Loucy (cell line): Measurements from ENCODE around the gene TRPM5.

Experiments used
- CTCF ChIP-seq: fragments of 200-600 bp; sonication (generic); conservative IDR thresholded peaks from 2 replicates; pipeline ENCODE4 v1.5.1; 2014; ENCODE audit warnings: mild to moderate bottlenecking, antibody characterized with exemption, low read length
- EZH2phosphoT487 ChIP-seq: fragments of 200-600 bp; IDR thresholded peaks from 2 replicates; pipeline ENCODE4 v1.6.1; 2018; ENCODE audit warnings: antibody characterized with exemption, mild to moderate bottlenecking, moderate library complexity, borderline replicate concordance

GRCh38 chr11:2415601-2416380 is 28.5 kb downstream of the TRPM5 start:
- no peak; the same call in 1 of the 2 replicates for TF ChIP-seq CTCF
- TF ChIP-seq EZH2phosphoT487, result no peak
